WTC11 (cell line): Measurements from ENCODE around the gene CRB2.

Experiments
- ATF1 ChIP-seq: sonication (generic); formaldehyde crosslinking; IDR thresholded peaks from 2 replicates; pipeline ENCODE4 v1.8.1; 2023; ENCODE audit warnings: mild to moderate bottlenecking, moderate library complexity, missing genetic modification reagents
- ATF3 ChIP-seq: sonication (generic); formaldehyde crosslinking; conservative IDR thresholded peaks from 2 replicates; pipeline ENCODE4 v1.8.1; 2022; ENCODE audit warnings: mild to moderate bottlenecking, missing genetic modification reagents
- CREM ChIP-seq: sonication (generic); formaldehyde crosslinking; IDR thresholded peaks from 2 replicates; pipeline ENCODE4 v1.8.1; 2022; ENCODE audit warnings: mild to moderate bottlenecking, missing genetic modification reagents, moderate library complexity
- MLX ChIP-seq: sonication (generic); formaldehyde crosslinking; IDR thresholded peaks from 2 replicates; pipeline ENCODE4 v1.8.1; 2023; ENCODE audit warnings: mild to moderate bottlenecking, missing genetic modification reagents, moderate library complexity
- NR1H2 ChIP-seq: sonication (generic); formaldehyde crosslinking; IDR thresholded peaks from 2 replicates; pipeline ENCODE4 v1.9.0; 2021; ENCODE audit warnings: mild to moderate bottlenecking, moderate library complexity, missing genetic modification reagents
- SMAD3 ChIP-seq: sonication (generic); formaldehyde crosslinking; IDR thresholded peaks from 2 replicates; pipeline ENCODE4 v1.8.0; 2022; ENCODE audit warnings: missing genetic modification reagents, mild to moderate bottlenecking, borderline replicate concordance
- ZNF138 ChIP-seq: sonication (generic); formaldehyde crosslinking; conservative IDR thresholded peaks from 2 replicates; pipeline ENCODE4 v1.8.1; 2022; ENCODE audit warnings: mild to moderate bottlenecking, moderate library complexity, missing genetic modification reagents
- ZNF671 ChIP-seq: fragments of 250-450 bp; sonication (Bioruptor Pico); IDR thresholded peaks from 2 replicates; pipeline ENCODE4 v1.8.0; 2021; ENCODE audit warnings: mild to moderate bottlenecking
- TF ChIP-seq, protein P1 (sequence below): fragments of 200-600 bp; IDR thresholded peaks from 2 replicates; pipeline ENCODE4 v1.8.0; 2022; ENCODE audit warnings: antibody characterized with exemption
- TF ChIP-seq, protein P2 (sequence below): sonication (generic); formaldehyde crosslinking; IDR thresholded peaks from 2 replicates; pipeline ENCODE4 v1.8.1; 2022; ENCODE audit warnings: low read depth, missing genetic modification reagents, borderline replicate concordance
- TF ChIP-seq, protein P3 (sequence below): sonication (generic); formaldehyde crosslinking; IDR thresholded peaks from 2 replicates; pipeline ENCODE4 v1.8.1; 2023; ENCODE audit warnings: mild to moderate bottlenecking, moderate library complexity, missing genetic modification reagents

GRCh38 chr9:123318202-123318601 is 37.8 kb upstream of the CRB2 start:
- TF ChIP-seq, protein P1, sequence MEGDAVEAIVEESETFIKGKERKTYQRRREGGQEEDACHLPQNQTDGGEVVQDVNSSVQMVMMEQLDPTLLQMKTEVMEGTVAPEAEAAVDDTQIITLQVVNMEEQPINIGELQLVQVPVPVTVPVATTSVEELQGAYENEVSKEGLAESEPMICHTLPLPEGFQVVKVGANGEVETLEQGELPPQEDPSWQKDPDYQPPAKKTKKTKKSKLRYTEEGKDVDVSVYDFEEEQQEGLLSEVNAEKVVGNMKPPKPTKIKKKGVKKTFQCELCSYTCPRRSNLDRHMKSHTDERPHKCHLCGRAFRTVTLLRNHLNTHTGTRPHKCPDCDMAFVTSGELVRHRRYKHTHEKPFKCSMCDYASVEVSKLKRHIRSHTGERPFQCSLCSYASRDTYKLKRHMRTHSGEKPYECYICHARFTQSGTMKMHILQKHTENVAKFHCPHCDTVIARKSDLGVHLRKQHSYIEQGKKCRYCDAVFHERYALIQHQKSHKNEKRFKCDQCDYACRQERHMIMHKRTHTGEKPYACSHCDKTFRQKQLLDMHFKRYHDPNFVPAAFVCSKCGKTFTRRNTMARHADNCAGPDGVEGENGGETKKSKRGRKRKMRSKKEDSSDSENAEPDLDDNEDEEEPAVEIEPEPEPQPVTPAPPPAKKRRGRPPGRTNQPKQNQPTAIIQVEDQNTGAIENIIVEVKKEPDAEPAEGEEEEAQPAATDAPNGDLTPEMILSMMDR, result no peak
- TF ChIP-seq SMAD3 (CRISPR knock-in tag) (no peak), ZNF671 (CRISPR knock-in tag) (no peak), CREM (CRISPR knock-in tag) (no peak), ATF3 (CRISPR knock-in tag) (no peak), ATF1 (CRISPR knock-in tag) (no peak), NR1H2 (CRISPR knock-in tag) (no peak), MLX (CRISPR knock-in tag) (no peak), ZNF138 (CRISPR knock-in tag) (no peak)
- TF ChIP-seq, protein P2, sequence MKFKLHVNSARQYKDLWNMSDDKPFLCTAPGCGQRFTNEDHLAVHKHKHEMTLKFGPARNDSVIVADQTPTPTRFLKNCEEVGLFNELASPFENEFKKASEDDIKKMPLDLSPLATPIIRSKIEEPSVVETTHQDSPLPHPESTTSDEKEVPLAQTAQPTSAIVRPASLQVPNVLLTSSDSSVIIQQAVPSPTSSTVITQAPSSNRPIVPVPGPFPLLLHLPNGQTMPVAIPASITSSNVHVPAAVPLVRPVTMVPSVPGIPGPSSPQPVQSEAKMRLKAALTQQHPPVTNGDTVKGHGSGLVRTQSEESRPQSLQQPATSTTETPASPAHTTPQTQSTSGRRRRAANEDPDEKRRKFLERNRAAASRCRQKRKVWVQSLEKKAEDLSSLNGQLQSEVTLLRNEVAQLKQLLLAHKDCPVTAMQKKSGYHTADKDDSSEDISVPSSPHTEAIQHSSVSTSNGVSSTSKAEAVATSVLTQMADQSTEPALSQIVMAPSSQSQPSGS, result no peak
- TF ChIP-seq, protein P3, sequence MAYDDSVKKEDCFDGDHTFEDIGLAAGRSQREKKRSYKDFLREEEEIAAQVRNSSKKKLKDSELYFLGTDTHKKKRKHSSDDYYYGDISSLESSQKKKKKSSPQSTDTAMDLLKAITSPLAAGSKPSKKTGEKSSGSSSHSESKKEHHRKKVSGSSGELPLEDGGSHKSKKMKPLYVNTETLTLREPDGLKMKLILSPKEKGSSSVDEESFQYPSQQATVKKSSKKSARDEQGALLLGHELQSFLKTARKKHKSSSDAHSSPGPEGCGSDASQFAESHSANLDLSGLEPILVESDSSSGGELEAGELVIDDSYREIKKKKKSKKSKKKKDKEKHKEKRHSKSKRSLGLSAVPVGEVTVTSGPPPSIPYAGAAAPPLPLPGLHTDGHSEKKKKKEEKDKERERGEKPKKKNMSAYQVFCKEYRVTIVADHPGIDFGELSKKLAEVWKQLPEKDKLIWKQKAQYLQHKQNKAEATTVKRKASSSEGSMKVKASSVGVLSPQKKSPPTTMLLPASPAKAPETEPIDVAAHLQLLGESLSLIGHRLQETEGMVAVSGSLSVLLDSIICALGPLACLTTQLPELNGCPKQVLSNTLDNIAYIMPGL (CRISPR knock-in tag), result no peak
